Frontal cortex (tissue), 4 donors: ENCODE data around the gene NDST1. TPM values are rescaled to one million over a fixed set of nuclear protein-coding genes. Genes with fewer than 3 reads are reported as not detected.

ENCODE experiments used
- DNase-seq, 2 donors: peaks; one replicate each; pipeline ENCODE4 v3.0.0; 2012; ENCODE audit warnings: low spot score in 2 of 2
- FAIRE-seq: peaks from 2 replicates; lab custom pipeline; 2012; peaks lifted over from hg19 to GRCh38; lab: Jason Lieb, UNC
- total RNA-seq: library from RNA; depleted of rRNA; stranded (reverse); fragments of >200 nt; gene quantifications from one replicate; pipeline ENCODE4 v1.2.3, GENCODE V29; 2014
- donor health status: control.
- donor health status: control.
- donor health status: control.

The NDST1 gene
- total RNA-seq, 1 donor from 2014 or later: 16.3 TPM

DNA sequence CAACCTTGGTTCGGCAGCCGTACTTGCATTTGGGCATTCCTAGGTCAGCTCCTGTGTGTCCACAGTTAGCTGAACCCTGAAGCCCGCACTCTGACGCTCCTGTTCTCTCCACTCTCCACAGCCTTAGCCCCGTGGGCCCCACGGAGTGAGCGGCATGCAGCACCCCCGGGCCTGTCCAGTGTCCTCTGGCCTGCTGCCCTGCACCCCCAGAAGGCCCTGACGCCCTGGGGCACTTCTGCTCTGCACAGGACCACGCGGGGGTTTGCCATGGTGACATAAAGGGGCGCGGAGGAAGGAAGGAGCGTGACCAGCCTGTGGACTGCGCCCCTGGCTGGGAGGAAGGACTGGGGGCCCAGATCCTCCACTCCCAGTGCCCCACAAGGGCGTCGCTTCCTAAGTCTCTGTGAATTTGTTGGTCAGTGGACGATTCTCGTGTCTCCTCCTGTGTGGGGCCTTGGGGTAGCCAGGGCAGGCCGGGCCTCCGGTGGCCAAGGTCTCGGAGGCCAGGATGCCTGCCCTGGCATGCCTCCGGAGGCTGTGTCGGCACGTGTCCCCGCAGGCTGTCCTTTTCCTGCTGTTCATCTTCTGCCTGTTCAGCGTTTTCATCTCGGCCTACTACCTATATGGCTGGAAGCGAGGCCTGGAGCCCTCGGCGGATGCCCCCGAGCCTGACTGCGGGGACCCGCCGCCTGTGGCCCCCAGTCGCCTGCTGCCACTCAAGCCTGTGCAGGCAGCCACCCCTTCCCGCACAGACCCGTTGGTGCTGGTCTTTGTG lies 13.0 kb downstream of the NDST1 start:
- no peak for FAIRE-seq
- DNase-seq: no peak

DNA sequence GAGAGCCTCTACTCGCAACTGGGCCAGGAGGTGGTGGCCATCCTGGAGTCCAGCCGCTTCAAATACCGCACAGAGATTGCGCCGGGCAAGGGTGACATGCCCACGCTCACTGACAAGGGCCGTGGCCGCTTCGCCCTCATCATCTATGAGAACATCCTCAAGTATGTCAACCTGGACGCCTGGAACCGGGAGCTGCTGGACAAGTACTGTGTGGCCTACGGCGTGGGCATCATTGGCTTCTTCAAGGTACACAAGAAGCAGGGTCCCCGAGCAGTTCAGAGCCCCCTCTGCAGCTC lies 13.5 kb downstream of the NDST1 start:
- DNase-seq (no peak), FAIRE-seq (no peak)

DNA sequence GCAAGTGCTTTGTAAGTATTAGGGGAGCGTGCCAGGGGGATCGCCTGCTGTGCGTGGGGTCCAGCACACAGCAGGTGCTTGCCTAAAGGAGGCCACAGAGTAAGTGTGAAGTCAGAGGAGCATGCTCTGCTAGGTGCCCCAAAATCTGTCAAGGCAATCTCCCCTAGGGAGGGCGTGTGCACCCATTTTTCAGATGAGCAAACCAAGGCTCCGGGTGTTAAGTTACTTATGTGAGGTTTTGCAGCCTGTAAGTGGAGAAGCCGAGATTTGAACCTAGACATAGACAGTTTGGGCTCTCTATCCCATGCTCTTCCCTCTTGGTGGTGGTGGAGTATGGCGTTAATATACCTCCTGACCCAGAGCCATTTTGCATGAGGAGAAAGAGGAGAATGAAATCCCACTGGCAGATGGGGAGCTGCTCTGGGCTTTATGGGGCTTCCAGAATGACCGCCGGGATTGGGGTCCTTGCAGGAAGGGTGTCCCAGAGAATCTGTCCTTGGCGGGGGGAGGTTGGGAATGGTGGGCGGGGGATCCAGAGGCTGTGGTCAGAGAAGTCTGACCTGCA lies 14.1 kb downstream of the NDST1 start:
- DNase-seq (no peak), FAIRE-seq (no peak)

DNA sequence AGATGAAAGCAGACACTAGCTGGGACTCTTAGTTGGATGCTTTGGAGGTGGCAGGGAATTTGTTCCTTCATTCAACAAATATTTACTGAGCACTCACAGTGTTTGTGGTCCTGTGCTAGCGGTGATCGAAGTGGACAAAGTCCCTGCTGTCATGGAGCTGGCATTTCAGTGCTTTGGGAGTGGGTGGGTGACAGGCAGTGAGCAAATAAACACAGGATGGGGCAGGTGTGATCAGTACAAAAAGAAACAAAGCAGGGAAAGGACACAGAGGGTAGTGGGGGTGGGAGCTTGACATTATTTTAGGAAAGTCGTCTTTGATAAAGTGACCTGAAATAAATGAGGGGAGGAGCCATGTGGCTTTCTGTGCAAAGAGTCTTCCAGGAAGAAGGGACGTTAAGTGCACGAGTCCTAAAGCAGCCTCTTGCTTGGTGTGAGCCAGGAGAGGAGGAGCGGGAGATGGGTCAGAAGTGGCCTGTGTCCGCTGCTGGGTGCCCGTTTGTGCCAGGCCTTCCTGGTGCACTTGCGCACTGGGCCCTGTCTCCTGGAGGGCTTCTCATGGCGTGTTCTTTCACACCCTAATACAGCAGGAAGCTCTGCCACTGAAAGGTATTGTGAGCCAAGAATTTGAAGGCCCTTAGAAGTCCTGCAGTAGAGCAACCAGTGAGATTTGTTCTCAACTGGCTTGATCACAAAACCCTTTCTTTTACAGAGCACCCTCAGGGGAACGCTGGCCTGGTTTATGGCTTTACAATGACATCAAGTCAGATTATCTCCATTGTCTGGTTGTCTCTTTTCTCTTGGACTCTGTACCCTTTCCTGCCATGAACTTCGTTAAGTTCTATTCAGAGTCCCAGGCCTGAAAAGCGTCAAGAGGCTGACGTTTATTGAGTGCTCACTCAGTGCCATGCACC lies 14.8 kb downstream of the NDST1 start:
- FAIRE-seq: no peak

DNA sequence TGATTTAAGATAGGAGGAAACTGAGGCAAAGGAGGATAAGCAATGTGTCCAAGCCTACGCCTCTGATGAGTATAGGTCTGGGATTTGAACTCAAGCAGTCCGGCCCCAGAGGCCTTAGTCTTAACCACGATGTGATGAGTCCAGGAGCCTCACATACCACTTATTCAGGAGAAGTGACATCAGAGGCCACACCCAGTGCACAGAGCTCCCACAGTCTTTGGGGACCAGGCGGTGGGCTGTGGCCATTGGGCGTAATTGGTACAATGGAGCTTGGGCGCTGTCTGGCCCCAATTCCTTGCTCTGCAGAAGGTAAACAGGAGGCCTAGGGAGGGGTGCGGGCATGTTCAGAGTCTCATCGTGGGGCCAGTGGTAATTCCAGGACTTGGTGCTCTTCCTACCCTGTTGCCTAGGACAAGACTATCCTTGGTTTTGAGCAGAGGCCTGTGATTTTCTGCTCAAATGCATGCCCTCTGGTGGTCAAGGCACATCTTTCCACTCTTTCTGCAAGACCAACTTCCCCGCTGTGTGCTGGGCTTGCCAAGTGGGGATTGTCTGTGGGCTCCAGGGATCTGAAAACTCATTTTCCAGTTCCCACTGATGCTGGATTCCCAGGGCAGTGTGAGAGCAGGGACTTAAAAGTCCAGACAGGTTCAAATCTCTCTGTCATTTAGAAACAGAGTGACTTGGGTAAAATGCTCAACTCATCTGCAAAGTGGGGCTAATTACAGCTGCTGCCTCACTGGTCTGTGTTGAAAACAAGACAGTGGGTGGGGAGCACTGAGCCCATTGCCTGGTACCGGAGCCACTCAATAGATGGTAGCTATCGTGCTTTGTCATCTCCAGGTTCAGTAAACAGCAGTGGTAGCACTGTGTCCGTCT lies 15.8 kb downstream of the NDST1 start:
- no peak for FAIRE-seq
- peak; percentile 77 to 79 for DNase-seq

More for the DNA sequence above, 14.8 kb downstream of the NDST1 start:
- no peak for DNase-seq

DNA sequence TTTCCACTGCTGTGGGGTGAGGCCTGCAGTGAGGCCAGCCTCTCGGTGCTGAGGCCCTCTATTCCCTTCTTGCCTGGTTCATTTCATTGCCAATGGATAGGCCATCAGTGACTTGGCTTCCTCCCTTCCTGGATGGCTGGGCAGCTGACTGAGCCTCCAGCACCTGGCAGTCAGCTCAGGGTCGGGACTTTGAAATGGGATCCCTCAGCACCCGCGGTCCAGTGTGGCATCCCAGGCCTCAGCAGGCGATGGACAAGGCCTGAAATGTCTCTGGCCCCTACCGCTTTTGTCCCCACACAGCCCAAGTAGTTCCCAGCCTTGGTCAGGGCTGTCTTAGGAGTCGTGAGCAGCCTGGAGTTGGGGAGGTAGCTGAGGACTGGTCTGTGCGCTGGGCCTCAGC lies 17.2 kb downstream of the NDST1 start:
- DNase-seq (no peak), FAIRE-seq (no peak)

DNA sequence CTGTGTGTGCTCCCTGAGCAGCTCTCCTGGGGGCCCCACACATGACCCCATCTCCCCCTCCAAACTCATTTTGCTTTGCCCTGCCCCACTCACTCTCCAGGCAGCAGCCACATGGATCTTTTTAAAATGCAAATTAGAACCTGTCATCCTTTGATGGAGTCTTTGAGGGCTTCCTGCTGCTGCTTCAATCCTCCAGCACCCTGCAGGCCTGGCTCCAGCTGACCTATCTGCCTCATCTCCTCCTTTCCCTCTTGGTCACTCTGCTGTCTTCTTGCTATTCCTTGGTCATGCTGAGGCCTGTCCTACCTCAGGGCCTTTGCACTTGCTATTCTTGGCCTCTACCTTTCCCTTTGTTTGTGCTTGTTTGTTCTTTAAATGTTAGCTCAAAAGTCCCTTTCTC lies 17.9 kb downstream of the NDST1 start:
- no peak for DNase-seq

DNA sequence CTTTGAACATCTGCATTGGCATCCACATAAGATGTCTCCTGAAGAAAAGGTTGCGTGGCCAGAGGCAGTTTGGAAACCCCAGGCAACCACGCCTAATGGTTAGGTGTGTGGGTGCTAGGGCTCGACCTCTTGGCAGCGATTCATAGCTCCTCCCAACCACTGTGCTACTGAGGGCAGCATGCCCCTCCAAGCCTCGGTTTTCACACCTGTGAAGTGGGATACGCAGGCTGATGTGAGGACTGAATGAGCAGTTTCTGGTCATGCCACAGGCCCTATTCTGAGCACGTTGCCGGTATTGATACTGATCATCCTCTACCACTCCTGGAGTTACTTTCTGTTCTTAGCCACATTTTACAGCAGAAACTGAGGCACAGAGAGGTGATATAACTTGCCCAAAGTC lies 19.1 kb downstream of the NDST1 start:
- DNase-seq (no peak), FAIRE-seq (no peak)

More for the DNA sequence above, 17.9 kb downstream of the NDST1 start:
- no peak for FAIRE-seq

DNA sequence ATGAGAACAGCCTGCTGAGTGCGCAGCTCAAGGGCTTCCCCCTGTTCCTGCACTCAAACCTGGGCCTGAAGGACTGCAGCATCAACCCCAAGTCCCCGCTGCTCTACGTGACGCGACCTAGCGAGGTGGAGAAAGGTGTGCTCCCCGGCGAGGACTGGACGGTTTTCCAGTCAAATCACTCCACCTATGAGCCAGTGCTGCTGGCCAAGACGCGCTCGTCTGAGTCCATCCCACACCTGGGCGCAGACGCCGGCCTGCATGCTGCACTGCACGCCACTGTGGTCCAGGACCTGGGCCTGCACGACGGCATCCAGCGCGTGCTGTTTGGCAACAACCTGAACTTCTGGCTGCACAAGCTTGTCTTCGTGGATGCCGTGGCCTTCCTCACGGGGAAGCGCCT lies 19.9 kb downstream of the NDST1 start:
- FAIRE-seq (no peak), DNase-seq (no peak)

DNA sequence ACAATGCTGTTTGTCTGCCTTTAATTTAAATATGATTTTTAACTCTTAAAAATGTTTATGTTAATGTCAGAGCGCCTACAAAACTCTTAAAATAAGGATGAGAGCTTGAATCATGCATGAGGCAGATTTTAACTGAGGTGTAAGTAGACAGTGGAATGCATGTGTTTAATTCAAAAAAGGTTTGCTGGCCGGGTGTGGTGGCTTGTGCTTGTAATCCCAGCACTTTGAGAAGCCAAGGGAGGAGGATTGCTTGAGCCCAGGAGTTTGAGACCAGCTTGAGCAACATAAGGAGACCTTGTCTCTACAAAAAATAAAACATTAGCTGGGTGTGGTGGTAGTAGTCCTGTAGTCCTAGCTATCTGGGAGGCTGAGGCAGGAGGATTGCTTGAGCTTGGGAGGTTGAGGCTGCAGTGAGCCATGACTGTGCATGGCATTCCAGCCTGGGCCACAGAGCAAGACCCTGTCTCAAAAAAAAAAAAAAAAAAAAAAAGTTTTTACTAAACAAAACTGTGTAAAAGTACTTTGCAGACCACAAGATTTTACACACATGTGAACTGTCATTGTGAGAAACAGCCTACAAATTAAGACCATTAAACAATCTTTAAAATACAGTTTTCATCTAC lies 21.1 kb downstream of the NDST1 start:
- DNase-seq (no peak), FAIRE-seq (no peak)

DNA sequence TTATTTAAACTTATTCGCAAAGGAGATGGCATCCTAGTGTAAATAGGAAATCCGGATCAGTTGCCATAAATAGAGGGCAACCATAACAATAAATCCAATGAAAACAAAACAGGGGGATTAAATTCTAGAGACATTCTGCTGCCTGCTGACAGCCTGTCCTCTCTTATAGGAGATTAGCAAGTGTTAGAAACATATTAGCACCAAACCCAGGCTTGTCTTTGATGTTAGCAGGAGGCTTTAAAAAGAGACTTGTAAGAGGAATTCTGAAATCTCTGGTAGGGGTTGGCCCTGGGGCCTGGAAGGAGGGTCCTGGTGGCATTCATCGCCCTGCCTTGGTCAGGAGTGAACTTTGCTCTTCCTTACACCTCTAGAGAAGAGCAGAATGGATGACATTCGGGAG lies 21.6 kb downstream of the NDST1 start:
- no peak for FAIRE-seq
- no peak for DNase-seq

DNA sequence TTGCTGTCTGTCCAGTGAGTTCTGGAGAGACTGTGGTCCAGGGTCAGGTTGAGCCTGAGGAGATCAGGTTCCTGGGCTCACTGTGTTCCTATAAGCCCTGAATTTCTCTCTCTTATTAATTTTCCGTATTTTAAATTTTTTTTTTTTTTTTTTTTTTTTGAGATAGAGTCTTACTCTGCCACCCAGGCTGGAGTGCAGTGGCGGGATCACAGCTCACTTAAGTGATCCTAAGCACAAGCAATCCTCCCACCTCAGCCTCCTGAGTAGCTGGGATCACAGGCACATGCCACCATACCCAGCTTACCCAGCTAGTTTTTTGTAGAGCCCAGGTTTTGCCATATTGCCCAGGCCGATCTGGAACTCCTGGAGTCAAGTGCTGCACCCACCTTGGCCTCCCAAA lies 22.5 kb downstream of the NDST1 start:
- FAIRE-seq (no peak), DNase-seq (no peak)

DNA sequence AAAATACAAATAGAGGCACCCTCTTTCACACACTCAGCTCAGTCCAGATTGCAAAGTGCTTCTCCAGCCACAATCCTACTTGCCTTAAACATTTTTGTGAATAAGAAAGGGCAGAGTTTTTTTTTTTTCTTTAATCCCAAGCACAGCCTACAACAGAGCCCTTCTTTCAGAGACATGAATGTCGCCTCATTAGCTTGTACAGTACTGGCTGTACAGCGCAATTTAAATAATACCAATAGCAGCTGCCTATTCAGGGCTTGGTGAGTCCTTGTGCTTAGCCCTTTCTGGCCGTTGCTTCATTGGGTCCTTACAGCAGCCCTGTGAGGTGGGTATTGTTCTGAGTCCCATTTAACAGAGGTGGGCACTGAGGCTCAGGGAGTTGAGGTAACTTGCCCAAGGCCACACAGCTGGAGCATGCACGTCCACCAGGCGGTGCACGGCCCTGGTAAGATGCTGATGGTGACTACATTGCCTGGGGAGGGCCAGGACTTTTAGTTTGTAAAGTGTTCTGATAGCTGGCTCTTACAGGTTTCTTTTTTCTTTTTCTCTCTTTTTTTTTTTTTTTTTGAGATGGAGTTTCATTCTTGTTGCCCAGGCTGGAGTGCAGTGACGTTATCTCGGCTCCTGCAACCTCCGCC lies 23.1 kb downstream of the NDST1 start:
- FAIRE-seq (no peak), DNase-seq (no peak)

DNA sequence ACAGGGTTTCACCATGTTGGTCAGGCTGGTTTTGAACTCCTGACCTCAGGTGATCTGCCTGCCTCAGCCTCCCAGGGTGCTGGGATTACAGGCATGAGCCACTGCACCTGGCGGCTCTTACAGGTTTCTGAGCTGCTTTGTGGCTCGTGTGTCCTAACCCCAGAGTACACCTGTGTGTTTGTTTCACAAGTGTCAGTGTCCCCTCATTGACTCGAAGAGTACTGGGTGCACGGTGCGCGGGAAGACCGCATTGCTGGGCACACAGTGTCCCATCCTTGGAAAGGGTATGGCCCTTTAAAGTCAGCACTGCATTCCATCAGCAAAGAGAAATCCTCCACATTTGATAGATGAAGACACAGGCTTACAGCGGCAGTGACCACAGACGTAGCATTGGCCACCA lies 23.8 kb downstream of the NDST1 start:
- DNase-seq: no peak
- FAIRE-seq: no peak

DNA sequence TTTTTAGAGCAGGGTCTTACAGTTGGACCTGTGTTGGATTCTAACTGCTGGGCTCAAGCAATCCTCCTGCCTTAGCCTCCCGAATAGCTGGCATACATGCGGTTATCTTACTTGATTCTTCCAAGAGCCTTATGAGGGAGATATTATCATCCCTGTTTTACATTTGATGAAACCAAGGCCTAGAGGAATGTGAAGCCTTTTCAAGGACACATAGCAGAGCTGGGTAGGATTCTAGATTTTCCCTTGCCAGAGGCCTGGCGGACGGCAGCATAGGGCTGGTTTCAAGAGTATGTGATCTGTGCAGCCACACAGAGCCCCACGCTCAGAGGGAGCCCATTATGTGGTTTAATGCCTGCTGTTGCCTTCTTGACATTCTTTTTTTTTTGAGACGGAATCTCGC lies 24.2 kb downstream of the NDST1 start:
- FAIRE-seq (no peak), DNase-seq (no peak)

DNA sequence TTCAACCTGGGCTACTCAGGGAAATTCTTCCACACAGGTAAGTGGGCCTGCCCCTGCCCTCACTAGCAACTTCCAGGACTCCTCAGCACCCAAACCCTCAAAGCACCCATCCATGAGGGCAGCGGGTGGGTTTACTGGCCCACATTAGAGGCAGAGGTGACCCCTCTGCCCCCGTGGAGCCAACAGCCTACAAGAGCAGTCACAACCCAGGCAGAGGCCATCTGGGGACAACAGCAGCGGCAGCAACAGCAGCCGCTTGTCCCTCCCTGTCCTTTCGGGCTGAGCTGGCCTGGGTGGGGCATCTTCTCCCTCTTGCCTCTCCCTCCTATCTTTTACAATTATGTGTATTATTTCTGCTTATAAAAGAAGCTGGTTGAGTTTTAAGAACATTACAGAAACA lies 25.1 kb downstream of the NDST1 start:
- no peak for FAIRE-seq
- no peak for DNase-seq

DNA sequence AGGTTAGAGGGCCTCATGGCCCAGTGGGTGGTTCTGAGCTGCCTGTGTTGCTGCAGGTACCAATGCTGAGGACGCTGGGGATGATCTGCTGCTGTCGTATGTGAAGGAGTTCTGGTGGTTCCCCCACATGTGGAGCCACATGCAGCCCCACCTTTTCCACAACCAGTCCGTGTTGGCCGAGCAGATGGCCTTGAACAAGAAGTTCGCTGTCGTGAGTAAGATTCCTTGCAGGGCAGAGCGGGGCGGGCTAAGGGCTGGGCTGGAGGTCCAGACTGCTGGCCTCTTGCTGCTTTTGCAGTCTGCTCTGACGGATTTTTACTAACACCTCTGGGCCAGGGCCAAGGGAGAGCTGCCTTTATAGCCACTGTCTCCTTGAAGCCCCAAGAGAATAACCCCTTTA lies 26.9 kb downstream of the NDST1 start:
- no peak for FAIRE-seq

DNA sequence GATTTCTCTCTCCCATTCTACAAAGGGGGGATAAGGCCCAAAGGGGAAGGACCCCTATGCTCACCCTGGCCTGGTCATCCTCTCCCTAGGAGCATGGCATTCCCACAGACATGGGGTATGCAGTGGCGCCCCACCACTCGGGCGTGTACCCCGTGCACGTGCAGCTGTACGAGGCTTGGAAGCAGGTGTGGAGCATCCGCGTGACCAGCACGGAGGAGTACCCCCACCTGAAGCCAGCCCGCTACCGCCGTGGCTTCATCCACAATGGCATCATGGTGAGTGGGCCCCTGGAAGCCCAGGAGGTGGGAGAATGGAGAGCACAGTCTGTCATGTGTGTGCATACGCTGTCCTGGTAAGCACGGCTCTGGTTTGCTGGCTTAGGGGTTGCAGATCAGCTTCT lies 27.7 kb downstream of the NDST1 start:
- FAIRE-seq: no peak

More for the DNA sequence above, 26.9 kb downstream of the NDST1 start:
- DNase-seq: no peak

More for the DNA sequence above, 27.7 kb downstream of the NDST1 start:
- DNase-seq: no peak
